NCI-H1930 (cell line): Measurements from ENCODE around the gene ACAT2.
A peak's percentile ranks its signal among the peaks of the same experiment; 100 is the strongest.
"Not testable (repeated sequence)": the region's sequence is repeated elsewhere in the genome, so short reads cannot be mapped to it uniquely, and the experiment has no call there.

ENCODE experiments used
- DNase-seq, 2 experiments: peaks; one replicate each; lab custom pipeline; 2025; lab: John Stamatoyannopoulos, UW

Gene ACAT2

GRCh38 chr6:159772196-159772595, 10.4 kb downstream of the ACAT2 start:
- DNase-seq, result no peak

DNA sequence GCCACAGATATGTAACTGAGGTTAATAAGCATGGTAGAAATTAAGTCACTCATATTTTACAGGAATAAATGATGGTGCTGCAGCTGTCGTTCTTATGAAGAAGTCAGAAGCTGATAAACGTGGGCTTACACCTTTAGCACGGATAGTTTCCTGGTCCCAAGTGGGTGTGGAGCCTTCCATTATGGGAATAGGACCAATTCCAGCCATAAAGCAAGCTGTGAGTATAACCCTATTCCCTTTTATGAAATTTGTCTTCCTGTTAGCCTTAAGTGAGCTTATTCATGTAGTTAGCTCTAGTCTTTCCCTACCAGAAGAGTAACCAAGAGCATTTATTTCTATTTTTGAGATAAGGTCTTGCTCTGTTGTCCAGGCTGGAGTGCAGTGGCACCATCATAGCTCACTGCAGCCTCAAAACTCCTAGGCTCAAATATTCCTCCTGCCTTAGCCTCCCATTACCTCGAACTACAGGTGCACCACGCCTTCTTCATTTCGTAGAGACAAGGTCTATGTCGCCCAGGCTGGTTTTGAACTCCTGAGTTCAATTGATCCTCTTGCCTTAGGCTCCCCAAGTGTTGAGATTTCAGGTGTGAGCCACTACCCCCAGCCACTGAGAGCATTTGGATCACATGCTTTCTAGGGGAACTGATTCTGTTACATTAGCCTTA, 15.5 kb downstream of the ACAT2 start:
- no peak for DNase-seq

DNA sequence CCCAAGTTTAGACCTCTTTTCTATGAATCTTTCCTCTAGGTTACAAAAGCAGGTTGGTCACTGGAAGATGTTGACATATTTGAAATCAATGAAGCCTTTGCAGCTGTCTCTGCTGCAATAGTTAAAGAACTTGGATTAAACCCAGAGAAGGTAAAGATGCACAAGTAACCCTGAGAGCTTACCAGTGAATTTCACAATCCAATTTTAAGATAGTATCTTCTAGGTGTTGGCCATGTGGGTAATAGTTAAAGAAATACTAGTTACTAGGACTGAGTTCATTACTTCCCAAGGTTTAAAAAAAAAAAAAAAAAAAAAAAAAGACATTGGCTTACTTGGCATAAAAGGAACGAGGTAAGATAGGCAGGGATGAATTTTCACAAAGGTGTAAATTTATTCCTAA, 16.3 kb downstream of the ACAT2 start:
- no peak for DNase-seq

- no peak for DNase-seq
These were observed 16.8 kb downstream of the ACAT2 start for GRCh38 chr6:159778542-159779103.

GRCh38 chr6:159788276-159788675, 26.4 kb downstream of the ACAT2 start:
- DNase-seq, result no peak

GRCh38 chr6:159788753-159789376, 27.0 kb downstream of the ACAT2 start:
- DNase-seq, result no peak

- DNase-seq, result peak; percentile 94 to 95
These were observed 27.7 kb downstream of the ACAT2 start, which contains the start of gene TCP1 for GRCh38 chr6:159789377-159790148. TCP1 (minus strand) TSS chr6:159789602; CDS start chr6:159789468, 134 bp downstream.

- peak; percentile 86 to 89 for DNase-seq
These were observed 28.5 kb downstream of the ACAT2 start, which contains the start of gene MRPL18 for GRCh38 chr6:159790149-159790955. MRPL18 (plus strand) TSS chr6:159790467; CDS start chr6:159790588, 121 bp downstream.

DNA sequence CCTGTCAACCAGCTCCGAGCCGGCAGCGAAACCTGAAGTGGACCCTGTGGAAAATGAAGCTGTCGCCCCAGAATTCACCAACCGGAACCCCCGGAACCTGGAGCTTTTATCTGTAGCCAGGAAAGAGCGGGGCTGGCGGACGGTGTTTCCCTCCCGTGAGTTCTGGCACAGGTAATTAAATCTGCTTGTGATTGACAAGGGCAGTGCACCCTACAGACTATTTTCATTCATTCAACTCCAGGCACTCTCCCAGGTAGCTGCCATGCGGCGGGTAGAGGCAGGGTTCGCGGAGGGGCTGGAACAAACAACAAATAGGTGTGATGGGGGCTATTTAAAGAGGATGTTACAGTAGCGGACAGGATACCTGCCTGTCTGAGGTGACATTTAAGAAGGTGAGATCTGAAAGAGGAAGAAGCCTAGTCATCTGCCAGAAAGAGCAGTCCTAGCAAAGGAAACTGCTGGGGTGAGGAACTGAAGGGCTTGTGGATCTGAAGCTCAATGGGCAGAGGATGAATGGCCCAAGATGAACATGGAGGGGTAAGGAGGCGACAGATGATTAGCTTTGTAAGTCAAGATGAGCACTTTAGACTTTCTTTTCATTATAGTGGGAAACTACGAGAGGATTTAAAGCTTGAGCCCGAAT, 29.2 kb downstream of the ACAT2 start:
- no peak for DNase-seq

GRCh38 chr6:159794976-159795375, 33.1 kb downstream of the ACAT2 start:
- not testable (repeated sequence) for DNase-seq

DNA sequence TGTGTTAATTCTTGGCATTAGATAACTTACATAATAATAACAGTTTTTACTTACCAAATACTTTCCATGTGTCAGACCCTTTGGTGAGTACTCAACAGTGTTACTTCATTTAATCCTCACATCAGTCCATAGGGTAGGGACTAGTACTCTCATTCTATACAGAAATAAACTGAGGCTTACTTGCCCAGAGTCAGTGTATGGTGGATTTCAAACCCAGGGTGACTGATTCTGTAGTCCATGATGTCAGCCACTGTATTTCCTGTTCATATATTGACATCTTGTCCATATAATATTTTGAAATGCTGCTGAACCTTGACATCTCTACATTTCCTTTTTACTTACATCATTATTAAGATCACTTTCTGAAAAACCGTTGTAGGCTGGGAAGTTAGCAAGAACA, 35.7 kb downstream of the ACAT2 start:
- no peak for DNase-seq

GRCh38 chr6:159800141-159800865, 38.5 kb downstream of the ACAT2 start, which contains the start of gene PNLDC1:
PNLDC1 (plus strand) TSS chr6:159800276; CDS start chr6:159800308, 32 bp downstream.
- no peak for DNase-seq

- DNase-seq, result no peak
These were observed 40.1 kb downstream of the ACAT2 start for GRCh38 chr6:159801935-159802334.

DNA sequence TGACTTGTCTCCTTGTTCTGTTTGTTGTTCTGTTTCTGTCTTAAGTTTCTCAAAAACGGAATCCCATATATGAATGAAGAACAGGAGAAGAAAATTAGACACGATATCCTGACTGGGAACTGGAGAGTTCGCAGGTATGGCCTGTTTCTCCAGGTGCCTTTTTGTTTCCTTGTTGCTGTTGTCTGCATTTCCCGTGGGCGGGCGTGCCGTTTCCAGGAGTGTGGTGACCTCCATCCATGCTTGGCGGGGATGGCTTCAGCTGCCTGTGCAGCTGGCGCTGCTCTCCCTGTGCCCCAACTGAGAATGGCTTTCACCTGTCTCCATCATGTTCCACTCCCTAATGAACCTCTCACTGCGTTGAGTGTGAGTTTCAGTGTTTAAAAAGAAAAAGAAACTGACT, 42.7 kb downstream of the ACAT2 start:
- no peak for DNase-seq

DNA sequence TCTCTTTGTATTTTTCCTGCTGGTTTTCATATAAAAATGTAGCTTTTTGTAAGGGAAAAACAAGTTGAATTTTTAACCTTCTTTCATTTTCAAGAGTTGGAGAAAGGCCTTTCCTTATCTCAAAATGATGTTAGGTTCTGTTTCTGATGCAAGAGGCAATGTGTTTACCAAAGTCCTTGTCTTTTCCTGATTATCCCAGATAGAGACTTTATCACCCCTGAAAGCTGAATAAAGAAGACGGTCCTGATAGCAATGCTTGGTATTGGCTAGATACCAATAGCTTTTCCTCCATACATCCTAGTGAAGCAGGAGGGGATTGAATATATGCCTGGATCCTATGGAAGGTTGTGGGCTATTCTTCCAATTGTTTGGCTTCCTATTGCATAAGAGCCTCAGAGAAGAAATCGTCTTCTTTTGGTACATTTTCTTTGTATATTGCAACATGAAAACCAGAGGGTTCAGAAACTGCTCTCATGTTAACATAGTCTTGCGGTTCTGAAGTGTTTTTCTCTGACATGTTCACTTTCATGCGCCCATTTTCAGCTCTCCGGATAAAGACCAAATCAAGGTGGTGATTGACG, 43.7 kb downstream of the ACAT2 start:
- DNase-seq, result no peak

GRCh38 chr6:159806021-159806458, 44.2 kb downstream of the ACAT2 start:
- no peak for DNase-seq

GRCh38 chr6:159807150-159807858, 45.5 kb downstream of the ACAT2 start:
- no peak for DNase-seq

DNA sequence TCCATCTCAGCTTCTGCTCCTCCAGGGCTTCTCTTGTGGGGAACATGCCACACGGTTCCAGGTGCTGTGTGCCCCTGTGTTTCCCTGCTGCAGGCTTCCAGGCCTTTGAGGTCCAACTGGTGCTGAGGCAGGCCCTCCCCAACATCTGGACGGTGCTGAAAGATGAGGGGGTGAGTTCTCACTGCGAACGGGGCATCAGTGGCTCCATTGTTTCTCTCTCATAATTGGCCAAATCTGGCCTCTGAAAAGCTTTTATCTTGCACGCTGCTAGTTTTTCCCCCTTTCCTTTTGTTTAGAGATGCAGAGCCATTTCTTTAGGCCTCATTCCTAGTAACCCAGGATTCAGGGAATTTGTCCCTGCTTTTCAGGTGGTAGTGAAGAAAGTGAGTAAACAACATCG, 46.8 kb downstream of the ACAT2 start:
- DNase-seq, result no peak

GRCh38 chr6:159809149-159809548, 47.3 kb downstream of the ACAT2 start:
- DNase-seq, result no peak
